NCI-H82 (cell line): ENCODE measurements around the gene ETAA1.

Source experiments
- DNase-seq: peaks from one replicate; lab custom pipeline; 2025; lab: John Stamatoyannopoulos, UW

Gene ETAA1

DNA sequence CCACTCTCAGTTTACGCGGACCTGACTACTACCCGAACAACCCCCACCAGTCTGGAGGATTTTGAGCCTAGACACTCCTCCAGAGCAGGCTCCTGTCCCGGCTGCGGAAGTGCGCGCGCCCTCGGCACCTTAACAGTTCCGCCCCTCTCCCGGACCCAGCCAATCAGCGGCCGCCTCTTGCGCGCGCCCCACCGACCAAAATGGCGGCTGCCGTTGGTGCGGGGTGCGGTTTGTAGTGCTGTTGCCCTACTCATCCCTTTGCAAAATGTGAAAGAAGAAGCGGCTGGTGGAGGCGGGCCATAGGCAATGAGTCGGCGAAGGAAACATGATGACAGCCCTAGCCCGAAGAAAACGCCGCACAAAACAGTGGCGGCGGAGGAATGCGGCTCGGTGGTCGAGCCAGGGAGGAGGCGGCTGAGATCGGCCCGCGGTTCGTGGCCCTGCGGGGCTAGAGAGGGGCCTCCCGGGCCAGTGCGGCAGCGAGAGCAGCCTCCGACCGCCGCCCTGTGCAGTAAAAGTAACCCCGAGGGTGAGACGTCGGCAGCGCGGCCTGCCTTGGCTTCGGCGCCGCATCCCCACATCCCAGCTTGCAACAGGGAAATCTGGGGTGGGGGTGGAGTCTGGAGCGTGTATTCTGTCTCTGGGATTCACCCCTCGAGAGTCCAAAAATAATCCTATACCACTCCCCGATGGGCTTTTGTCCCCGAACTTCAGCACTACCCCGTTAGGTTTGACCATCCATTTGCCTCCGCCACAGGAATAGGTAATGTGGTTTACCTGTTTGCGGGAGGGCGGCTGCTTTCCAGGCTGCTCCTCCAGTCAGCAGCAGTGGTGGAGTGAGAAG lies at the start of gene ETAA1:
Gene ETAA1 (plus strand): TSS at position 191 of the 844 bp plus-strand sequence. CDS start 116 bp downstream, at position 307.
- DNase-seq: peak; percentile 97

DNA sequence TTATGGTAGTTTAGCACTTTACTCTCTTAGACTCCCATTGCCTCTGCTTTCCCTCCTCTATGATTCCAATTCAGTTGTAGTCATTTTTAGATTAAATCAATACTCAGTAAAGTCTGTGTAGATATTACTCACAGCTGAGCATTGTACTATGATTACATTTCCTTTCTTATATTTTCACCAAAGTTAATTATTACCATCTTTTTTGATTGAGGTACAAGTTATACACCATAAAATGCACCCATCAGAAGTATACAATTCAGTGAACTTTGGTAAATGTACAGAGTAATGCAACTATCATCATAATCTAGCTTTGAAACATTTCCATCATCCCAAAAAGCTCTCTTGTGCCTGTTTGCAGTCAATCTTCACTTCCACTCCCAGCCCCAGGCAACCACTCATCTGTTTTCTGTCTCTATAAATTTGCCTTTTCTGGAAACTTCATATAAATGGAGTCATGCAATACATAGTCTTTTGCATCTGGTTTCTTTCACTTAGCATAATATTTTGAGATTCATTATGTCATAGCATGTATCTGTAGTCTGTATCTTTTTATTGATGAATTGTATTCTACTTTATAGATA lies 30.2 kb upstream of the ETAA1 start:
- DNase-seq: no peak

DNA sequence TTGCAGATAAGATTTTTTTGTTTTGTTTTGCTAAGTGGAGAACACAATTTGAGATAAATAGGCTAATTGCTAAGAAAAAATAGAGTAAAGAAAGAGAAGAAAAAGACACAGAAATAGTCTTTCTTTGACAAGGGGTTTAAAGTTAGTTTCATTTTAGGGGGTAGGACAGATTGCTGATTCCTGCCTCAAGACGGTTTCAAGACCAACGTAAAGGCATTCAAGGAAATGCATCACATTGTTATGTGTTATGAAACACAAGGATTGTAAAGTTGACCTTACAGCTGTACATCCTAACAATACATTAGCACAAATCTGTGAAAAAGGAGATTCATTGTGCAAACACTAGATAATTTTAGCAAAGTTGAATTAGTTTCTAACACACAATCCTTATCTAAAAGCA lies 22.7 kb upstream of the ETAA1 start:
- no peak for DNase-seq

DNA sequence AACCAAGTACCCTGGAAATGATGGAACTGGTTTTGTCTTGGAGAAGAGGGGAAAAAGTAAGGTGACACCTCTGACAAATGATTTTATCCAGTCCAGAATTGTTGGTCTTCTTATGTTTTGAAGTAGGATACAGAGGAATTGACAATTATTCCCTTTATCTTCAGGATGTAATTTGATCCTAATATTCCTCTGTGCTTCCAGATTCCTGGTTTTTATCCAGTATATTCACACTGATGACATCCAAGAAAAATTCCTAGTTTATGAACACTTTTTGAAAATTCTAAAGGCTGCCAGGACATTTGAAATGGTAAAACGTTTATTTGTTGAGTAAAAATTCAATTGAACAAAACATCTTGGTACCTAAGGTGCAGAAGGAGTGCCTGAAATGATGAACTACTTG lies 22.2 kb upstream of the ETAA1 start:
- DNase-seq: no peak

DNA sequence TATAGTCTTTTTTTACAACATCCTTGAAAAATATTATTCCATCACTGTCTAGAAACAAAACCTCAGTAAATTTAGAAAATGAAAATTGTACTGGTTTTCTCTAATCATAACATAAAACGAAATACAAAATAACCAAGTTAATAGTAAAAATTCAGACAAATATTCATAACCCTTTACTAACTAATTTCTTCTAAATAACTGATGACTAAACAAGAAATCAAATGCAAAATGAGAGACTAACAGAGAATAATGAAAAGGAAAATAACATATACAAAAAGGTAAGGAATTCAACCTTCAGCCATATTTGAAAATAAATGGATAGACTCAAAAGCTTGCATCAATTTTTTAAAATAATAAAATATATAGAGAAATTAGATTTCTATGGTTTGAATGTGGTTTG lies 18.6 kb upstream of the ETAA1 start:
- no peak for DNase-seq

DNA sequence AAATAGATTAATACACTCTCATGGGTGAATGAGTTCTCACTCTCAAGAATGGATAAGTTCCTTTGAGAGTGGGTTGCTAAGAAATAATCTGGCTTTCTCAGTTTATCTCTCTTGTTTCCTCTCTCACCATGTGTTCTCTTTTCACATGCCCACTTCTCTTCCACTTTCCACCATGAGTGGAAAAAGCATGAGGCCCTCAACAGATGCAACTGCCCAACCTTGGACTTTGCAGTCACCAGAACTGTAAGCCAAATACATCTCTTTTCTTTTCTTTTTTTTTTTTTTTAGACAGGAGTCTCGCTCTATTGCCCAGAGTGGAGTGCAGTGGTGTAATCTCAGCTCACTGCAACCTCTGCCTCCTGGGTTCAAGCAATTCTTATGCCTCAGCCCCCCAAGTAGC lies 18.1 kb upstream of the ETAA1 start:
- DNase-seq: no peak

DNA sequence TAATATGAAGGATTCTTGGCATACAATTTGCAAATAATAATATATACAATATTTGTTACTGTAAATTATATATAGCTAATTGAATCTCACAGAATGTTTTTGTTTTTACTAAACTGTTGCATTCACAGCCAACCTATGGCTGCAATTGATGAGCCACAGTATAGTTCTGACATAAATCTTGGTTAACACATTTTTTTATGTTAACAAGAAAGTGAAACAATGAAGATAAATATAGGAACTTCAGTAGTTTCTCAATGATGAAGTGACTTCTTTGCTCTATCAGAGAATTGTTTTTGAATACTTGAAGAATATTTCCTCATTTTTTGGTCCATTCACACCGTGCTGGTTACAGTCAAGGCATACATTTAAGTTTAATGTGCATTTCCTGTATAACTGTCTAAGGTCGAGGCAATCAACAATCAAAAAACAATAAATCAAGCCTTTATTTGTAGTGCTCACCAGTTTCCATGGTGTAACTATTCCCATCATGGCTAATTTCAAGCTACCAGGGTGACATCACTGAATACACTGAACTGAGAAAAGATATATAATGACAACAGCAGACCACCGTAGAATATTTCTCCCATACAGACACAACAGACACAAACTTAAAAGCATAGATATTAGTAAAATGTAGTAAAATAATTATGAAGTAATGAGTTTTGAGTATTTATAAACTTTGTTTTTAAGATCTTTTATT lies 12.9 kb upstream of the ETAA1 start:
- DNase-seq: no peak

DNA sequence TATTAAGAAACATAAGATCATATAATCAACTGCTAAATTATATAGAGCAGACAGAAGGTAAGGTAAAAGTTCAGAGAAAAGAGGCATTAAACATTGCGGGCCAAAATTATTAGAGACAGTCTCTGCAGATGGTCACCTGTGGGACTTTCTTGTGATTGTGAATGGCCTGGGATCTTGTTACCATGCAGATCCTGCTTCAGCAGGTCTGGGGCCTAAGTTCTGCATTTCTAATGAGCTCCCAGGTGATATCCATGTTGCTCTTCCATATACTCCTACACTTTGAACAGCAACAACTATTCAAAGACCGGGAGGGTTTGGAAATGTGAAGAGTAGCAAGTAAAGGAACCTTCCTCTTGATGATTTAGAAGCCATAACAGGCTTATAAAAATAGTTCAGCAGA lies 8.5 kb upstream of the ETAA1 start:
- DNase-seq: no peak

DNA sequence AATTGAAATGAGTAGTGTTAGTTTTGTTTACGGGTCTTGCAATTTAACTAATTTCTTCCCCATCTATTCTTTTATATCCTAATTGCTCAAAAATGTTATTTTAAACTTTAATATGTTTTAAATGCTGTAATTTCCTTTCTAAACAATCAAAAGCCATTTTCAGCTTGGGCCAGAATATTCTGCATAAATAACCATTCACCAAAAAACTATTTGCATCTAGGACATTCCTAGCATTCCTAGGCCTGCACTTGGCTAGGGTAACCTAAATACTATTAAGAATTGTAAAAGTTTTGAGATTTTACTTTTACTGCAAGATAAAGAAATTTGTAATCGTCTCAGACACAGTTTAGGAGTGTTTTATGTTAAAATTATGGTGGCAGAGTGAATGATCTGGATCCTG lies 7.8 kb upstream of the ETAA1 start:
- no peak for DNase-seq

DNA sequence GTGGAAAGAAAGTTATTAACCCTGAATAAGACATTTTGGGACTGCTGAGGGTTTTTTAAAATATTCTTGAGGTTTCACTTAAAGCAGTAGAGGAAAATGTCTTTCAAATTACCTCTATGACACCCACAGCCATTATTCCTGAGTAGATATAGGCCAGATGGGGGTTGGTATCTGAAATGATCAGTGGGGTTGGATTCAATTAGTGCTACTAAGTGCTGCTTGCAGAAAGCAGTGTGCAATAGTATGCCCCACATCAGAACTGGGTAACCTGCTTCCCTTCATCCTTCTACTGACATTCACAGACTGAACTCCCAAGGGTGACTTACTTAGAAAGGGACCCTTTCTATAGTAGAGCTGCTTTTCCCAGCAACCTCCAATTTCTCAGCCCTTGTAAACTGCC lies 7.3 kb upstream of the ETAA1 start:
- DNase-seq: no peak

DNA sequence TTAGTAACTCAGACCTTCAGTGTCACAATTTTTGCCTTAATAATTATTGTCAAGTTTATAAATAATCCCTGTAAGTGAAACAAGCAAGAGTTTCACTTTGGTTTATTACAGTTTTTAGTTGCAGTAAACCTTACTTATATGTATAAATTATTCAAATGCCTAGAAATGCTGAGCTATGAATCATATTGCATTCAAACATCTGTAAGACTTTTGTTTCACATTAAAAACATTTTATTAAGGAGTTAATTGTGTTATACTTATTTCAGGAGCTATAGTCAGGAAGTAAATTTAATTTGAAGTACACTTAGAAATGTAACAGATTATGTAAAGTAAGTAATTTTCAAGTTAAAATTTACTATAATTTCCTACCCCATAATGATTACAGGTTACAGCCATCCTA lies 3.9 kb upstream of the ETAA1 start:
- DNase-seq: no peak

DNA sequence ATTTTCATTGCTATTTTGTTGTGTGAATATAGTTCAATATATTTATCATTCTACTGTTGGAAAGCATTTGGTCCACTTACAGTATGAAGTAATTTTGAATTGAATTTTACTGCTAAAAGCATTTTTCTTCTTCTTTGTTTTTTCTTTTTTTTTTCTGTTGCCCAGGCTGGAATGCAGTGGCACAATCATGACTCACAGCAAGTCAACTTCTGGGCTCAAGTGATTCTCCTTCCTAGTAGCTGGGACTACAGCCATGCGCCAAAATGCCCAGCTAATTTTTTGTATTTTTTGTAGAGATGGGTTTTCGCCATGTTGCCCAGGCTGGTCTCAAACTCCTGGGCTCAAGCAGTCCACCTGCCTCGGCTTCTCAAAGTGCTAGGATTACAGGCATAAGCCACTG lies 2.4 kb upstream of the ETAA1 start:
- no peak for DNase-seq

DNA sequence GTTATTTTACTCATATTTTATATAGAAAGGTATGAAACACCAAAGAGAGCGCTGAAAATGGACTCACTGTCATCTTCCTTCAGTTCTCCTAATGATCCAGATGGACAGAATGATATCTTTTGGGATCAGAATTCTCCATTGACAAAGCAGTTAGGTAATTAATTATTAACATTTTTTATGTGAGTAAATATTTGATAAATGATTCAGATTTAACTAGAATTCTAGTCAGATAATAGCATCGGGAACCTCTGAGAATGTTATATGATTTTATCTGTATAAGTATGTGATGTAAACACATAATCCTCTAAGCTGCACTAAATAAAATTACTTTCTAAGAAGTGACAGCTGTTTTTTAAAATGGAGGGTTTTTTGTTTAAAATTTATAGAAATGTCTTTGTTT lies 2.0 kb downstream of the ETAA1 start:
- DNase-seq: no peak

DNA sequence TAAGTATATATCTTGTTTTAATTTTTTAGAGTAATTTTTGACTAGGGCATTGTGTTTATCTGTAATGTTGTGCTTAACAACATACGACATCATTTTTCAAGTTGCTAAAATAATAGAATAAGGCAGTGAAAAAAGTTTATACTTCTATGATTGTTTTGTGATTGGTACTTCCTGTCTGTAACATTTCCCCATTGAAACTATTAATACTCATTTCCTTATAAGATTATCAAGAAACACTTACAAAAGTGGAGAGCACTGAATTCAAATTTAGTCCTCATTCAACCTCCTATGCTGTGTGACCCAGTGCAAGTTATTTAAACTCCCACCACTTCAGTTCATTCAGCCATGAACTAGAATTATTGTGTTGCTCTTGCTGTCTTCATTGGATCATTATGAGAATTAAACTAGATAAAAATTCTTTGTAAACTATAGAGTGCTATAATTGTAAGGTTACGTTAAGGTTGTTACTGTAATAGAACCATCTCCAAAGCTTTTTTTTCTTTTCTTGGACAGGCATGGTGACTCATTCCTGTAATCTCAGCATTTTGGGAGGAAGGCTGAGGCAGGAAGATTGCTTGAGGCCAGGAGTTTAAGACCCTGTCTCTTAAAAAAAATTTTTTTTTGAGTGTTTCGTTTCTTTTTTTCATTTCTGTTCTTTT lies 2.8 kb downstream of the ETAA1 start:
- no peak for DNase-seq

DNA sequence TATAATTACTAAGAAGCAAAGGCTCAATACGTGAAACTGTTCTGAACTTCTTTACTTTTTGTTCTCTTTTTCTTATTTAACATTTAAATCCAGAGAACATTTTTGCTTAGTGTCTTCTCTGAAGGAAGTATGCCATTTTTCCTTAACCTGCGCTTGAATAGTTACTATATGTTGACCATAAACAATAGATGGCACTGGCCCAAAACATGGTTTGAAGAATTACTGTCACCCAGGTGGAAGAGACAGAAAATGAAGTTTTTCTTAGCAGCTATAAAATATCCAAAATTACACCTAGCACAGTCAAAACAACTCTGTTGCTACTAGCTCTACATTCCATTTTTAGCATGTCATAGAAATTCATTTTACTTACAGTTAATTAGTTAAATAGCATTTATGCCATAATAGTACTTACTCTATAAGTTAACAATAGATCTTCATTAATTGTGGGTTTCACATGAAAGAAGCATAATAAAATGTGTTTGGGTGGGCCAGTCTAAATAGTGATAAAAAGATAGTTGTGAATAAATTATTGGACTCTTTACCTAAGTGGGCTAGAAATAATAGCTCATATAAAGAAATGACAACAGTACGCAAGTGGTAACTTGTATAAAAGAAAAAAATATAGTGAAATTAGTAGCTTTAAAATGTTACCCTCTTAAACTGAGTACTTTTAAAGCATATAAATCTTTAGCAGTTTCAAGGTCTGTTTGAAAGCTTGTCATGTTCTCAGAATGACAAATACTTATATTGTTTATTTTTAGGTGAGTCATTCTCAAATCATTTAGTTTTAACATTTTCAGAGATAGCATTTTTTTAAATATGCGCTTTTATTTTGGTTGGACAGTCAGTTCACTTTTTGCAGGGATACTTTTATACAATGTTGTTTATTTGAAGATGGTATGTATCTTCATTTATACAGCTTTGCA lies 3.7 kb downstream of the ETAA1 start:
- DNase-seq: no peak

DNA sequence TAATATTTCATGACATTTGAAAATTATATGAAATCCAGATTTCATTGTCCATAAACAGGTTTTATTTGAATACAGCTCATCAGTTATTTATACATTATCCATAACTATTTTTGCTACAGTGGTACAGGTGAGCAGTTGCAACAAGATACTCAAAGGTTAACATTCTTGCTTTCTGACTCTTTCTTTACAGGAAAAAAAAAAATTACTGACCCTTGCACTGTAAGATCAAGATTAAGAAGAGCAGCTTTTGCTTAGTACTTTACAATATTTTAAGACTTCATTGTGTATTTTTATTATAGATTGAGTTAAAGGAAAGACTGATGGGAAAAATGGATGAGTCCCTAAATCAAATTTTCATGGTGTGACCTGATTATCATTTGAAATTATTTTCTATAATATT lies 11.2 kb downstream of the ETAA1 start:
- no peak for DNase-seq

DNA sequence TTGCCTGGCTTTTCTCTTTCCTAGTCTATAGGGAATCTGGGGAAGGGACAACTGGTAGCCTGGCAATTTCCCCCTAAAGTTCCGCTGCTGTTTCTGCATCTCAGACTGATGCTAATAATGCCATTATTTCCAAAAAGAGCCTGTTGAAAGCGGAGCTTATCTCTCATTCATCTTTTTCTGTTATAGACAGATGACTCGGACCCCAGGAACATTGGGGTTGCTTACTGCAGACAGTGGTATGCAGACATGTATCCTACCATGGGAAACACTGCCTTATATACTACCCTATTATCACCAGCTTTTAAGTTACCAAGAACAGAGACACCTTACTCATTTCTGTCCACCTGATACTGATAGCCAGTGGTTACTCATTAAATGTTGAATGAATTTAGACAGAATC lies 15.3 kb downstream of the ETAA1 start:
- no peak for DNase-seq

DNA sequence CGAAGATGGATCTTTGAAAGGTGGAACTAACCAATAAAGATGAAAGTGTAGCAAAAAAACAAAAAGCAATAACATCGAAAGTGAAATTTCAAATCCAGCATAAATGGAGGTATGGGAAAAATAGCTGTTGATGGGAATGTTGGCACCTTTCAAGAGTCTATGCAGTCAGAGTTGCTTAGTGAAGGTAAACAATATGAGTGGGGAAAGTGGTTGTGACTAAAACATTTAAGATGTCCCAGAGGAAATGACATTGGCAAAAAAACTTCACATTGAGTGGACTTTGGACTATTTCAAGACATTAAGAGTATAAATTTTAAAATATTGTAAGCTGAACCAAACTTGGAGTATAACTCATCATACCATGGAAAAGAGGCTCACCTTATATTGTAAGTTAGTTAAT lies 17.7 kb downstream of the ETAA1 start:
- DNase-seq: no peak

DNA sequence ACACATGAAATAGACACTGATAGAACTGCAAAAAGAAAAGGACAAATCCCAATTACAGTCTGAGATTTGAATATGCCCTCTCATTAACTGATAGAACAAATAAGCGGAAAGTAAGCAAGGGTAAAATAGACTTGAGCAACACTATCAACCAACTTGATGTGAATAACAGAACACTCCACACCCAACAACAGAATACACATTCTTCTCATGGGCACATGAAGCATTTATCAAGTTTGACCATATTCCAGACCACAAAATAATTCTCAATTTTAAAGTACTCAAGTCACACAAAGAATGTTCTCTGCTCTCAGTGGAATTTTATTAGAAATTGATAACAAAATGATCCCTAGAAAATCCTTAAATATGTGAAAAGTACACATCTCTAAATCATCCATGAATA lies 19.0 kb downstream of the ETAA1 start:
- DNase-seq: no peak

DNA sequence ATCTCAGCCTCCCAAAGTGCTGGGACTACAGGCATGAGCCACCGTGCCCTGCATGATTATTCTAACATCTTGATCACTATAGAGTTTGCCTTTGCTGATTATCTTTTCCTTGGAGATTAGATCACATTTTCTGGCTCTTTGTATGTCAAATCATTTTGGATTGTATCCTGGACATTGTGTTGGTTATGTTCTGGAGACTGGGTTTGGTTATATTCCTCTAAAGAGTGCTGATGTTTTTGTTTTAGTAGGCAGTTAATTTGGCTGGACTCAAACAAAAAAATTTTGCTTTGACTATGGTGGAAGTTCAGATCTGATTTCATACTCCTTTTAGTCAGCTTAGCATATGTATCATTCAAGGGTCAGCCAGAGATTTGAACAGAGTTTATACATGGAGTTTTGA lies 26.4 kb downstream of the ETAA1 start:
- DNase-seq: no peak

DNA sequence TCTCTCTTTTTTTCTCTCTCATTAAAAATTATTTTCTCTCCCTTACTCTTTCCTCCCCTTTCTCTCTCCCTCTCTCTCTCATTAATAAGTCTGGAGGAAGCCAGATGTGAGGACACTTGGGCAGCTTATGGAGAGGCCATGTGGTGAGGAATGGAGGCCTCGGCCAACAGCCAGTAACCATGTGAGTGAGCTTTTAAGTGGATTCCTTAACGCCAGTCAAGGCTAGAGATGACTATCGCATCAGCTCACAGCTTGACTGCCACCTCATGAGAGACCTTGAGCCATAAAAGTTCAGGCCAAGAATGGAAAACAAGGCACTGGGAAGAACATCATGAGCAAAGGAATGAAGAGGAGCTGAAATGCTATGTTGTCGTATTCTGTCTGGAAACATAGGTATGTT lies 39.1 kb downstream of the ETAA1 start:
- DNase-seq: peak; percentile 57

DNA sequence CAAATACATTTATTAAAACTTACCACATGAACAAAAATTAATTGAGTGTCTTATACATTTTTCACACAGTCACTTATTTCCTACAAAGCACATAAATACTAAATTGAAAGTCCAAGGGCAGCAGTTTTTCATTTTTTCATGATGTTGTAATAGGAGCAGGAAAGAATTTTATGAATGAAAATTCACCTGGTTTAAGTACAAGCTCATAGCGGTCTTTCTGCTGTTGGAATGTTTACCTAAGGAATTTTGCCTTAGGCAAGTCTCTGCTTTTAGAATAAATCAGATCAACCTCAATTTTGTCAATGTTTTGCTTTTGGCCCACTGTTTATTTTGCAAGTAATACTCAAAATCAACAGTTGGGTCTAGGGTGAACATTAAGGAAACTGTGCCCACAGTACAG lies 40.0 kb downstream of the ETAA1 start:
- DNase-seq: no peak
